ENCODE results near the gene DPYD.

The DPYD gene

DNA sequence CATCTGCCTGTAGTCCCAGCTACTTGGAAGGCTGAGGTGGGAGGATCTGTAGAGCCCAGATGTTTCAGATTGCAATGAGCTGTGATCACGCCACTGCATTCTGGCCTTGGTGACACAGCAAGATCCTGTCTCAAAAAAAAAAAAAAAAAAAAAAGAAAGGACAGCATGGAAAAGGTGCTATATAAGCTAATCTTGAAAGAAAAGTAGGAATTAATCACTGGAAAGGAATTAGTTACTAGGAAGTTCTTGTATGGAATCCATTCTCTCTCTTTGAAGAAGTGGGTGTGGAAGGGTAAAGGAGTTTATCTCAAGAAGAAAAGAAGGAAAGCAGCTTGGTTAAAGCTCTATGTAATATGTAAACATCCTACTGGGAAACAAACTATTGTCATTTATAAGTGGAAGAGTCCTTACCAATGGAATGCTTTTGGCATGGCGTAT is 339.2 kb downstream of the DPYD start:
- no peak overlapping the region for H3K4me3 ChIP-seq (ENCODE audit: low read length)
- TF ChIP-seq ZNF274 (IDR thresholded peaks at IDR 0.05; ENCODE audit: low read depth, low read length) = no peak

DNA sequence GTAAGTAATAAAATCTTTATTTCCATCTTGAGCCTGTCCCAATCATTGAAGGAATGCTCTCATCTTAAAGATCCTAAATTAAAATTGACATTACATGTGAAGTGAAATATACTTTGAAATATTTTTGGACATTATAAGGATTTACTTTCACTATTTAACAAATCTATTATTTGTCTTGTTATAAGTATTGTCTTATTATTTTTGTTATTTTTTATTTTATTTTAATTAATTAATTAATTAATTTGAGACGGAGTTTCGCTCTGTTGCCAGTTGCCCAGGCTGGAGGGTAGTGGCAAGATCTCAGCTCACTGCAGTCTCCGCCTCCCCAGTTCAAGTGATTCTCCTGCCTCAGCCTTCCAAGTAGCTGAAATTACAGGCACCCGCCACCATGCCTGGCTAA is 343.2 kb downstream of the DPYD start:
- no peak for TF ChIP-seq ZNF274 (IDR thresholded peaks at IDR 0.05; ENCODE audit: low read depth, low read length)

GRCh38 chr1:97573553-97573952 is 347.3 kb downstream of the DPYD start:
- TF ChIP-seq ZNF274 (IDR thresholded peaks at IDR 0.05; ENCODE audit: low read depth, low read length) = no peak
- H3K4me3 ChIP-seq (ENCODE audit: low read length) = no peak overlapping the region

More for the DNA sequence above, 343.2 kb downstream of the DPYD start:
- no peak overlapping the region for H3K4me3 ChIP-seq (ENCODE audit: low read length)

DNA sequence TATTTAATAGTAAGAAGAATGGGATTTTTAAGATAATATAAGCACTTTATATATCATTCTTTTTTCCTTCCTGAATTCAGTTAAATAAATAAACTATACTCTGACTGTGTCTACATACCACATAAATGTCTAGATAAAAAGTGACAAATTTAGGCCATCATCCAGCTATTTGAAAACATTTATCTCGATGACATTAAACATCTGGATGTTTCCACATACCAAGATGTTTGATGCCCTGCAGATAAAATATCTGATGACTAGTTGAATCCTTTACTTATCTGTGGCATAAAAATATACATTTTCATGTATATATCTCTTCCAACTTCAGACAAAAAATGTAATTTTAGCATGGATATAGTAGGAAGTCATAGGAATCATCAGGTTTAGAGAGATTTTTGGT is 348.3 kb downstream of the DPYD start:
- H3K4me3 ChIP-seq (ENCODE audit: low read length) = no peak overlapping the region
- no peak for TF ChIP-seq ZNF274 (IDR thresholded peaks at IDR 0.05; ENCODE audit: low read depth, low read length)

DNA sequence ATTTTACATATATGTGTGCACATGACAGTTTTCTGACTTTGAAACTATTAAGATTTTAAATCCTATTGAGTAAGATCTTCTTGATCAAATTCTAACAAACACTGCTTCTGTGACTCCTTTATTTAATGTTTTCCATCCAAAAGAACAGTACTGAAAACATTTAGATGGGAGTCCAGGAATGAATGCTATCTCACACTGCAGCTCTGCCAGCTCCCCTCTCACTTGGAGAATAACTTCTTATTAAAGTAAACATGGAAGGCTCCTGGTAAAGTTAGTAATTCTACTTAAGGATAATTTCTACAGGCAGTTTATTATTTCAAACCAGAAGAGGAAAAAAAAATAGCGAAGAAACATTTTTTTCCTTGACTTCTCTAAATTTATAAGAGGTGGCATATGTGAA is 349.1 kb downstream of the DPYD start:
- TF ChIP-seq ZNF274 (IDR thresholded peaks at IDR 0.05; ENCODE audit: low read depth, low read length) = no peak

DNA sequence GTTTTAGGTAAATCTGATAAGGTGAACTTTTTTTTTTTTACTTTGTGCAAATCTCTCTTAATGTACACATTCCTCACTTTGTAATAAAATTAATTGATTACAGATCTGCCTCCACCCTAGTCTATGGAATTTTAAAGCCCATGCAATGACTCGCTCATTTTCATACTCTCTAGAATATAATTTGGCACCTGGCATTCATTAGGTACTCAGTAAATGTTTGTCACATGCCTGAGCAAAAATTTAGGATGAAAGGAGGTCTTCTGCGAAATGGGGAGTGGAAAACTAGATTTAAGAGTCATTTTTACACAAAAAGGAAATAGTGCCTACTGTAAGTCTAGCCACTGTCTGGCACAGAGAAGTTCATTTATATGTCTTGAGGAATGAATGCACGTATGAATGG is 350.1 kb downstream of the DPYD start:
- no peak for TF ChIP-seq ZNF274 (IDR thresholded peaks at IDR 0.05; ENCODE audit: low read depth, low read length)

More for the DNA sequence above, 349.1 kb downstream of the DPYD start:
- no peak overlapping the region for H3K4me3 ChIP-seq (ENCODE audit: low read length)

DNA sequence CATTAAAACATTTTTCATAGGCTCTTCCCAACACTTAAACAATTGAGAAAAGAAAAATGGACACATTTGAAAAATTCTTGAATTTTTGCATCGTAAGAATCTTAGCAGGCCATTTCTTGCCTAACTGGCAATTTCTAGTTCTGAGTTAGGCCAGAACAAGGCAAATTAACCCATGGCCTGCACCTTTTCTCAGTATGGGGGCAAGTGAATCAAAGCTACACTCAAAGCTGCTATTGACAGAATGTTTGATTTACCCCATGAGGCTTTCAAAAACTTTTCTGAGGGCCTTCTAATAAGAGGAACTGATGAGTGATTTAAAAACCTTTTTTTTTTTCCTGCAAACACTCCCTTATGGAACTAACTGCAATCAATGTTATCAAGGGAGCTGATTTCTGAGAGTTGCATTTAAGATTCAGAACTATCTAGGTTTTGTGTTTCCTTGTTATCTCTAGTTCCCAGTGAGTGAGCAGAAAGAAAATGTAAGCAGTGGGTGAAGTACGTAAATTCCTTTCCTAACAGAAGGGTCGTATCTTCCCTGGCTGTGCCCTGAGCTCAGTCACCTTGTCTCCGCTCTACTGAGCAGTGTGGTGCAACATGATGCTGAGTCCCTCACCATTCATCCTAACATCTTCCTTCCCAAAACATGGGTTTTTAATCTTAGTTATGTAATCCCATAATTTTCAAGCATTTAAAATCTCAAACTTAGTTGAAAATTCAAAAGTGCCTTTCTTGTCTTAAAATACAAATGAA is 353.7 kb downstream of the DPYD start:
- no peak for TF ChIP-seq ZNF274 (IDR thresholded peaks at IDR 0.05; ENCODE audit: low read depth, low read length)
- H3K4me3 ChIP-seq (ENCODE audit: low read length) = no peak overlapping the region

More for the DNA sequence above, 350.1 kb downstream of the DPYD start:
- no peak overlapping the region for H3K4me3 ChIP-seq (ENCODE audit: low read length)

DNA sequence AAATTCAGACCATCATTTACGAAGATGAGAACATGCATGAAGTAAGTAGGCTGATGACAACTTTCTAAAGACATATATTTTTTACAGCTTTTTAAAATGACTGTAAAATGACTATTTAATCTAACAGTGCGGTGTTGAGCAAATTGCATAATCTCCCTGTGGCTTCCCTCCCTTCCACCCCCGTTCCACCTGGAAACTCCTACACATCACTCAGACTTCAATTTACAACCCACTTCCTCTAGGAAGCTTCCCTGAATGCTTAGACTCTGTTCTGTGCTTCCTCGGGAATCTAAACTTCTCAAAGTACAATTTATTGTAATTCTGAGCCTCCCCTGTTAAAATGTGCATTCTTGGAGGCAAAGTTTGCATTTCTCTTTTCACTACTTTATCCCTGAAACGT is 354.9 kb downstream of the DPYD start:
- H3K4me3 ChIP-seq (ENCODE audit: low read length) = no peak overlapping the region
- no peak for TF ChIP-seq ZNF274 (IDR thresholded peaks at IDR 0.05; ENCODE audit: low read depth, low read length)

DNA sequence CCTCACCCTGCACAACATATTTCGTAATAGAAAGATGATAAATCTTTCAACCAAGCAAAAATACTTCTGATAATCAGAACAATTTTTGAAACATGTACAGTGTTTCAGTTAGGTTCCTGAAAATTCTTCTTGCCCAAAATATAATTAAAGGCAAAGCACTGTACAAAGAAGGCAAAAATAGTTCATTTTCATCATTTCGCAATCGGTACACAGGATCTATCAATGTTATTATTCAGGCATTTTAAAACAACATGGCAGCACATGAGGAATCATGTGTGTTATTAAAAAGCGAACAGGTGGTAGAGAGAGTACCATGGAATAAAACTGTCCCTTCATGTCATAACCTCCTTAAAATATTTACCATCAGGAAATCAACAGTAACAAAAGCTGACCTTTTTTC is 356.9 kb downstream of the DPYD start:
- no peak overlapping the region for H3K4me3 ChIP-seq (ENCODE audit: low read length)
- TF ChIP-seq ZNF274 (IDR thresholded peaks at IDR 0.05; ENCODE audit: low read depth, low read length) = no peak

DNA sequence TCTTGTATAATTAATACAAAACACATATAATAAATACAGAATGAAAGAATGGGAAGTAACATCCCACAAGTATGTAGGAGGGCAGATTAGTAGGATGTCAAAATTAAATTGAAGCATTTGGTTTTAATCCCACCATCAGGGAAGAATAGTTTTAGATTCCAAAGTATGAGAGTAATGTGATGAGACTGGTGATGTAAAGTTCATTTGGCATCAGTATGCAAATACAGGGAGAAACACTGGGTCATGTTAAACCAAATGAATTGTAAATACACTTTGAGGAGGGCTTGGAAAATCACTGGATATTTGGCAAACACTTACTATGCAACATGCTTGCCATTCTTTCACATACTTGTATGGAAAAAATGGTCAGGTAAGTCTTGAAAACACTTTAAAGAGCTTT is 358.8 kb downstream of the DPYD start:
- no peak for TF ChIP-seq ZNF274 (IDR thresholded peaks at IDR 0.05; ENCODE audit: low read depth, low read length)
- H3K4me3 ChIP-seq (ENCODE audit: low read length) = no peak overlapping the region

DNA sequence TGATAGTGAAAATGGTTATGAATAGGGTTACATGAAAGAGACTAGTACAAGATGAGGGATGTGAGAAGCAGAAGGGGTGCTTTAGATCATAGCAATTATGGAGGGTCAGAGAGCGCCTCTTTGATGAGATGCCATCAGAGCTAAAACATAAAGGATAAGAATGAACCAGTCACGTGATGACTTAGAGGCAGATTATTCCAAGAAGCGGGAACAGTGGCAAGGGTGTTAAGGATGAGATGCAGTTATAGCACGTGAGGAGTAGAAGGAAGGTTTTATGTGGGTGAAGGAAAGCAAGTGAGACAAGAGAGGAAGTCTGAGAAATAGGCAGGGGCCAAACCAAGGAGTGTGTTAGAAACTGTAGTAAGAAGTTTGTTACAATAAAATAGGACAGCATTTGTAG is 360.1 kb downstream of the DPYD start:
- H3K4me3 ChIP-seq (ENCODE audit: low read length) = no peak overlapping the region
- no peak for TF ChIP-seq ZNF274 (IDR thresholded peaks at IDR 0.05; ENCODE audit: low read depth, low read length)

- TF ChIP-seq ZNF274 (IDR thresholded peaks at IDR 0.05; ENCODE audit: low read depth, low read length) = no peak
- no peak overlapping the region for H3K4me3 ChIP-seq (ENCODE audit: low read length)
Measured at GRCh38 chr1:97553971-97554370, 366.9 kb downstream of the DPYD start.

DNA sequence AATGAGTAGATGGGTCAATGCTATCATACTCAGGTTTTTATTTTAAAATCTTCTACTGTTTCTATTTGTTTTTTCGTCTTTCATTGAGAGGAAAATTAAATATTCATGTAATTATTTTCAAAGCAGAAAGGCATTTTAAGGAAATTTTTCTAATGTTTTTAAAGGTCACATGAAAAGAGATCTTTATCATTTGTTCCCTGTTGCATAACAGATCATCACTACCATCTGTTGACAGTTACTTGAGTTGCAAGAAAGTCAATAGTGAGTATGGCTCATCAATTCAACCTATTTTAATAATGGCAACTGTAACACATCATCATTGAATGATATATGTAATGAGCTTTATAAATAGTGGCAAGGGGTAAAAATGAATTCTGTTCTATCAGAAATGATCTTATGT is 369.7 kb downstream of the DPYD start:
- no peak overlapping the region for H3K4me3 ChIP-seq (ENCODE audit: low read length)
- TF ChIP-seq ZNF274 (IDR thresholded peaks at IDR 0.05; ENCODE audit: low read depth, low read length) = no peak

- no peak overlapping the region for H3K4me3 ChIP-seq (ENCODE audit: low read length)
- TF ChIP-seq ZNF274 (IDR thresholded peaks at IDR 0.05; ENCODE audit: low read depth, low read length) = no peak
Measured at GRCh38 chr1:97545446-97545845, 375.4 kb downstream of the DPYD start.

- no peak for TF ChIP-seq ZNF274 (IDR thresholded peaks at IDR 0.05; ENCODE audit: low read depth, low read length)
- H3K4me3 ChIP-seq (ENCODE audit: low read length) = no peak overlapping the region
Measured at GRCh38 chr1:97540346-97540888, 380.4 kb downstream of the DPYD start.

Measured in GM08714 (cell line).